ENCODE results near the gene TRAF2. TPM values are rescaled to one million over a fixed set of nuclear protein-coding genes. Genes with fewer than 3 reads are reported as not detected.

Gene TRAF2
- polyA plus RNA-seq, 4 donors: 6.4 to 16.3 (median 13.3) TPM

DNA sequence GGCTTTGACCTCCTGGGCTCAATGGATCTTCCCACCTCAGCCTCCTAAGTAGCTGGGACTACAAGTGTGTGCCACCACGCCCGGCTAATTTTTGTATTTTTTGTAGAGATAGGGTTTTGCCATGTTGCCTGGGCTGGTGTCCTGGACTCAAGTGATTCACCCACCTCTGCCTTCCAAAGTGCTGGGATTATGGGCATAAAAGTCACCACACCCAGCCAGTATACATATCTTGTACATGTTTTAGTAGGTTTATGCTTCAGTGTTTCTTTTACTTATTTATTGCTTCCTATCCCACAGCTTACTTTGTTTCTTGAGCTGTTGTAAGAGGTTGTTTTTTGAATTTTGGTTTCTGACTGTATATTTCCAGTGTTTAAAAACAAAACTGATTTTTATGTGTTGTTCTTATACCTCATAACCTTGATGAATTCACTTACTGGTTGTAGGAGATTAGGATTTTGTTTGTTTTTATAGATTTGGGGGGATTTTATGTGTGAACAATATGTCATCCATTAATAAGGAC lies 45.4 kb downstream of the TRAF2 start:
- no peak for DNase-seq (ENCODE audit: low read depth in 4 of 4, low spot score in 3 of 4)

DNA sequence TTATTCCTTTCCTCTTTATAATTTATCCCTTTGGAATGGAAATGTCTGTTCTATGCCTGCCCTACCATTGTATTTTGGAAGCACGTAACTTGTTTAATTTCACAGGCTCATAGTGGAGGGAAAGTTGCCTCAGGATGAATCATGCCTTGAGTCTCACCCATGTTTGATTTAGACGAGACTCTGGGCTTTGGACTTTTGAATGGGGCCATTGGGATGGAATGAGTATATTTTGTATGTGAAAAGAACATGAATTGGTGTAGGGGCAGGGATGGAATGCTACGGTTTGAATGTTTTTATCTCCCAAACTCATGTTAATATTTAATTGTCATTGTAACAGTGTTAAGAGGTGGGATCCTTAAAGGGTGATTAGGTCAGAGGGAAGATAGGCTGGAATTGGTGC lies 48.0 kb downstream of the TRAF2 start:
- no peak for DNase-seq (ENCODE audit: low read depth in 4 of 4, low spot score in 3 of 4)

DNA sequence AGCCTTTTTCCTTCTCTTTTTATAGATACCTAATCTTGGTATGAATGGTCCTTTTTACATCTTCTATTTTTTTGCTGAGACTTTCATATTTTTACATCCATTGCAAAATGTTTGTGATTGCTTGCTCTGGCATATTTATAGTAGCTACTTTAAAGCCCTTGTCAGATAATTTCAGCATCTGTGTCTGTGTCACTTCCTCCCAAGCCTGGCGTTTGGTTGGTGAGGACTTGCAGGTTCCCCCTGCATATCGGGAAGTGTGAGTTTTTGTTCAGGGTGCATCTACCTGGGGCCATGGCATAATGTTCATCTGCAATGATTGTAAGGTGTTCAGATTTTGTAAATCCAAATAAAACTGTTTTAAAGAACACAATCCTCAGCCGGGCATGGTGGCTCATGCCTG lies 49.3 kb downstream of the TRAF2 start:
- no peak for DNase-seq (ENCODE audit: low read depth in 4 of 4, low spot score in 3 of 4)

- DNase-seq (ENCODE audit: low read depth in 4 of 4, low spot score in 3 of 4): no peak
Measured at GRCh38 chr9:136936645-136937170, 50.4 kb downstream of the TRAF2 start.

- no peak for DNase-seq (ENCODE audit: low read depth in 4 of 4, low spot score in 3 of 4)
Measured at GRCh38 chr9:136937186-136938001, 51.1 kb downstream of the TRAF2 start.

DNA sequence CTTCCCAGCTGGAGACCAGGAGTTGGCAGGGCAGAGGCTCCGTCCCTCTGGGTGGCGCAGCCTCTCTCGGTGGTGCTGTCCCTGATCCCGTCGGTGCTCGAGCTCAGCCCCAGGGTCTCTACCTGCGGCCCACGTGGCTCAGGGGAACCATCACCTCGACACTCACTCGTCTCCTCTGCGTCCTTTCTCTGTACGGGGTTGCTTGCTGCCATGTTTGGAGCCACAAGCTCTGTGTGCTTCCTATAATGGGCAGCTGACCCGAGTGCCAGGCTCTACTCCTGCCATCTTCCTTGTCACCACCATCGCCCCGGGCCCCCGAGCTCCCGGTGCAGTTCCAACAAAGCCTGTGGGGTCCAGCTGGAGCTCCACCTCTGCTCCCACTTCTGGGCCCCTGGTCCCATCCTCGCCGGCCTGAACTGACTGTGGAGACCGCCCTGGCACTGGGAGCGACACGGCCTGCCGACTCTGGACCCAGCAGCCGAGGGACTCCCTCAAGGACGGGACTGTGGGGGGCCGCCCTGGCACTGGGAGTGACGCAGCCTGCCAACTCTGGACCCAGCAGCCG lies 53.2 kb downstream of the TRAF2 start:
- DNase-seq (ENCODE audit: low read depth in 4 of 4, low spot score in 3 of 4): no peak

GRCh38 chr9:136939996-136940525 lies 53.7 kb downstream of the TRAF2 start:
- no peak for DNase-seq (ENCODE audit: low read depth in 4 of 4, low spot score in 3 of 4)

GRCh38 chr9:136940526-136941230 lies 54.4 kb downstream of the TRAF2 start:
- DNase-seq (ENCODE audit: low read depth in 4 of 4, low spot score in 3 of 4): no peak

DNA sequence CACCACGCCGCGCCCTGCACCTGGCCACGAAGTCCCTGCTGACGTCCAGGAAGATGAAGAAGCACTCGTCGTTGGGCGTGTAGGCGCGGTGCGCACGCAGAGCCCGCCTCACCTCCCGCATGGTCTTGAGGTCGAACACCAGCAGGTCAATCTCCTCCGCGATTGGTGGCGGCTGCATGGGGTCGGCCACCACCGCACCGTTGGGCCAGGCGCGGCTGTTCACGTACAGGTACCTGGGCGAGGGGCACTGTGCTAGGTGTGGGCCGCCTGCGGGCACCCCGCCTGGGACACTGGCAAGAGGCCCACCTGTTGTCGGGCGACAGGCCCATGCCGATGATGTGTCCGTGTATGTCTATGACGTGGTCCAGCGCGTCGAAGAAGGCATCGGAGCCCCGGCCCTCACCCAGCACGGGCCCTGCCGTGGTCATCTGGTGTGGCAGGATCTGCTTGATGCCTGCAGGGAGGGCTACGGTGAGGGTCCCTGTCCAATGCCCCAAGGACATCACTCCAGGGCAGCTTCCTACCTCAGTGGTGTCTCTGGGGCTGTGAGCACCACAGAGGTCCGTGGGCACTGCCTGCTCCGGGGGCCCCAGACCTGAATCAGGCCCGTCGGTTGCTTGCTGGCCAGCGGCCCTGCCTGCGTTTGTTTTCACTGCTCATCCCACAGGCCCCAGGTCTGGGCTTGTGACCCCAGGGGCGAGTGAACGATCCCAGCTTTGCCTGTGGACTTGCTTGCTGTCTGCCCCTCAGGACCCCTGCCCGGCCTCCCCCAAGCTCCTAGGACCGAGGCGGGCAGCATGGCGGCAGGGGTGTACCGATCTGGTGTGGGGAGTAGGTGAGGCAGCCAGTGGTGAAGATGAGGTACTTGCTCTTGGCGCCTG lies 55.2 kb downstream of the TRAF2 start:
- no peak for DNase-seq (ENCODE audit: low read depth in 4 of 4, low spot score in 3 of 4)

GRCh38 chr9:136942112-136942880 lies 56.0 kb downstream of the TRAF2 start:
- DNase-seq (ENCODE audit: low read depth in 4 of 4, low spot score in 3 of 4): no peak

GRCh38 chr9:136942881-136943230 lies 56.5 kb downstream of the TRAF2 start:
- DNase-seq (ENCODE audit: low read depth in 4 of 4, low spot score in 3 of 4): no peak

- DNase-seq (ENCODE audit: low read depth in 4 of 4, low spot score in 3 of 4): no peak
Measured at GRCh38 chr9:136943291-136944211, 57.2 kb downstream of the TRAF2 start.

GRCh38 chr9:136944212-136944518 lies 57.8 kb downstream of the TRAF2 start:
- DNase-seq (ENCODE audit: low read depth in 4 of 4, low spot score in 3 of 4): no peak

DNA sequence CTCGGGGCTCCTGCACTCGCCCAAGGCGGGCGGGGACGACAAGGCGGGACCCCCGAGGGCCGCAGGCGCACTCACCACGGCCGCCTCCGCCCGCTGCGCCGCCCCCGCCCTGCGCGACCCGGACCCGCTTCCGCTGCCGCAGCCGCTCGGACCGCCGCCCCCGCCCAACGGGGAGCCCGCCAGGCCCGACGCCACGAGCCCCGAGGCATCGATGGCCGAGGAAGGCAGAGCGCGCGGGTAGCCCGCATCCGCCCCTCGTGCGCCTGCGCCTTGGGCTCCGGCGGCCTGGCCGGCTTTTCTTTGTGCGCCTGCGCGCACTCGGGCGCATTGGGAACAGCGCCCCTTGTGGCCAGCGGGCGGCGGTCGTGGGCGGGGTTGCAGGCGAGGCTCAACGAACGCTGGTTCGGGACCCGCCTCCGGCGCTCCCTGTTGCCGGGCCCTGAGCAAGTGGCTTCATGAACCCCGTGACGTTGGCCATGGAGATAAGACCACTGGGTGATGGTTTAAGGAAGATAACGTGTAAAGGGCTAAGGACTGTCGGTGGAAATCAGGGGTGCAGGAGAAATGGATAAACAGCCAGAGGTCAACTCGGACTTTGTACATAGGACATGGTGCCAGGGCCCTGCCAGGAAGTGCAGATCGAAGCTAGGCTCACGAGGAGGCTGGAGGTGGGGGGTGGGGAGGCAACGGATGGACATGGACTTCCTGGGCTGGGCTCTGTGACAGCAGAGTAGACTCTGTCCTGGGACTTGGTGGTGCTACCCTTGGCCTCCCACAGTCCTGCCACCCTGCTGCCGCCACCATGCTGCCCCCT lies 58.4 kb downstream of the TRAF2 start, which contains the start of the genes C8G and FBXW5:
C8G (plus strand) TSS at position 725 of the 814 bp plus-strand sequence; CDS start at position 803, 78 bp downstream.
FBXW5 (minus strand) TSS at position 220 of the 814 bp plus-strand sequence. CDS start 655 bp downstream, outside the sequence.
- DNase-seq (ENCODE audit: low read depth in 4 of 4, low spot score in 3 of 4): peak; percentile 80 to 87 (median 86)

GRCh38 chr9:136945333-136946227 lies 59.3 kb downstream of the TRAF2 start:
- DNase-seq (ENCODE audit: low read depth in 4 of 4, low spot score in 3 of 4): no peak

Measured in left renal pelvis (tissue), 4 donors.